Uterus (tissue), 4 donors: Measurements from ENCODE around the gene SEZ6. TPM values are rescaled to one million over a fixed set of nuclear protein-coding genes. Genes with fewer than 3 reads are reported as not detected.

Experiments used
- DNase-seq, 2 donors: peaks; one replicate each; pipeline ENCODE4 v3.0.0-alpha.2; 2019 to 2020
- H3K27ac ChIP-seq, 2 donors: fragments of 200-600 bp; sonication (generic); 1 replicate in 1 of 2; 2 replicates in 1 of 2; pipeline ENCODE4 v1.5.1; 2016 to 2018
- H3K27me3 ChIP-seq, 2 donors: fragments of 200-600 bp; sonication (generic); one replicate each; pipeline ENCODE4 v1.5.1; 2018 to 2019; ENCODE audit warnings: control low read depth in 1 of 2
- H3K36me3 ChIP-seq, 2 donors: fragments of 200-600 bp; sonication (generic); one replicate each; pipeline ENCODE4 v1.5.1; 2019; ENCODE audit warnings: control low read depth in 1 of 2
- H3K4me1 ChIP-seq, 2 donors: fragments of 200-600 bp; sonication (generic); one replicate each; pipeline ENCODE4 v1.5.1; 2018 to 2019; ENCODE audit warnings: control low read depth in 1 of 2
- H3K4me3 ChIP-seq, 2 donors: fragments of 200-600 bp; sonication (generic); 1 replicate in 1 of 2; 2 replicates in 1 of 2; pipeline ENCODE4 v1.5.1; 2018 to 2019; ENCODE audit warnings: mild to moderate bottlenecking in 1 of 2
- H3K9me3 ChIP-seq, 2 donors: fragments of 200-600 bp; sonication (generic); one replicate each; pipeline ENCODE4 v1.5.1; 2019; ENCODE audit warnings: control low read depth in 1 of 2
- POLR2A ChIP-seq, 2 donors: fragments of 450-650 bp; IDR thresholded peaks; one replicate each; pipeline ENCODE4 v1.6.1; 2016; ENCODE audit warnings: antibody characterized with exemption in 2 of 2, mild to moderate bottlenecking in 1 of 2, moderate library complexity in 1 of 2
- intact Hi-C: fragments of 100-400 bp; cut with DNase I; formaldehyde crosslinking; loops from one replicate; pipeline ENCODE4 v1.15.1; 2023; ENCODE audit warnings: low total_unique reads
- total RNA-seq, 4 donors: library from RNA; depleted of rRNA in 3 of 4; stranded (reverse); fragments of >200 nt in 3 of 4; gene quantifications; one replicate each; pipeline versions ENCODE4 v1.1.0 to v1.2.4, GENCODE V29; 2014 to 2023
- TF ChIP-seq, protein P1 (sequence below), 4 experiments: fragments of 200-600 bp in 2 of 4; fragments of 450-650 bp in 2 of 4; sonication (generic) in 2 of 4; IDR thresholded peaks; one replicate each; pipeline ENCODE4 v1.5.1; 2016 to 2019; ENCODE audit warnings: antibody characterized with exemption in 4 of 4, mild to moderate bottlenecking in 2 of 4, moderate library complexity in 1 of 4
- donor health status: DM: yes; HTN: yes; CAD: no.

SEZ6 gene
- total RNA-seq, 4 donors from 2014 or later = 0.07 TPM; not detected in 3

DNA sequence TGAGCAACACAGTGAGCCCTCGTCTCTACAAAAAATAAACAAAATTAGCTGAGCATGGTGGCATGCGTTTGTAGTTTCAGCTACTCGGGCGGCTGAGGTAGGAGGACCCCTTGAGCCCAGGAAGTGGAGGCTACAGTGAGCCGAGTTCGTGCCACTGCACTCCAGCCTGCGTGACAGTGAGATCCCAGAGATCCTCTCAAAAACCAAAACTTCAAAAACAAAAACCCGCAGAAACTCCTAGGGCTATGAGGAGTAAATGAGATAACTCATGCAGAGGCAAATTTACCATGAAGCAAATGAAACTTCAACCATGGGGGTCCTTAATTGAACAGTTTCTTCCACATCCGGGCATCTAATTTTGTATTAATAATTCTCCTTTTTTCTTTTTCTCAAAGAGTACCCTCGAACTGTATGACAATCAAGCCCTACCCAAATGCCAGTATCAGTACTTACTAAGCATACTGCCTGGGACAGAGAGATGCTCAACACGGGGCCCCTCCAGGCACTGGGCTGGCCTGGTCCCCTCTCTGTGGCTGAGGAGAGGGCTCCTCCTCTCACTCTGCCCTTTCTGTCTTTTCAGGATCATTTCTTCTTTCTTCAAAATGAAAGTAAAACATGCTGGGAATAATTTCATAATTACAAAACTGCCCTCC lies 36.3 kb upstream of the SEZ6 start:
- Histone ChIP-seq H3K4me1 (no peaks in the 10 kb centered on the region), H3K9me3 (no peaks in the 10 kb centered on the region), H3K27me3 (no peaks in the 10 kb centered on the region), H3K27ac (no peak overlapping the region), H3K4me3 (no peak overlapping the region), H3K36me3 (no peaks in the 10 kb centered on the region)
- TF ChIP-seq POLR2A (IDR thresholded peaks at IDR 0.05) = no peak
- TF ChIP-seq, protein P1, sequence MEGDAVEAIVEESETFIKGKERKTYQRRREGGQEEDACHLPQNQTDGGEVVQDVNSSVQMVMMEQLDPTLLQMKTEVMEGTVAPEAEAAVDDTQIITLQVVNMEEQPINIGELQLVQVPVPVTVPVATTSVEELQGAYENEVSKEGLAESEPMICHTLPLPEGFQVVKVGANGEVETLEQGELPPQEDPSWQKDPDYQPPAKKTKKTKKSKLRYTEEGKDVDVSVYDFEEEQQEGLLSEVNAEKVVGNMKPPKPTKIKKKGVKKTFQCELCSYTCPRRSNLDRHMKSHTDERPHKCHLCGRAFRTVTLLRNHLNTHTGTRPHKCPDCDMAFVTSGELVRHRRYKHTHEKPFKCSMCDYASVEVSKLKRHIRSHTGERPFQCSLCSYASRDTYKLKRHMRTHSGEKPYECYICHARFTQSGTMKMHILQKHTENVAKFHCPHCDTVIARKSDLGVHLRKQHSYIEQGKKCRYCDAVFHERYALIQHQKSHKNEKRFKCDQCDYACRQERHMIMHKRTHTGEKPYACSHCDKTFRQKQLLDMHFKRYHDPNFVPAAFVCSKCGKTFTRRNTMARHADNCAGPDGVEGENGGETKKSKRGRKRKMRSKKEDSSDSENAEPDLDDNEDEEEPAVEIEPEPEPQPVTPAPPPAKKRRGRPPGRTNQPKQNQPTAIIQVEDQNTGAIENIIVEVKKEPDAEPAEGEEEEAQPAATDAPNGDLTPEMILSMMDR (IDR thresholded peaks at IDR 0.05) = no peak
- no peak for DNase-seq
- intact Hi-C loops = no loop called here

DNA sequence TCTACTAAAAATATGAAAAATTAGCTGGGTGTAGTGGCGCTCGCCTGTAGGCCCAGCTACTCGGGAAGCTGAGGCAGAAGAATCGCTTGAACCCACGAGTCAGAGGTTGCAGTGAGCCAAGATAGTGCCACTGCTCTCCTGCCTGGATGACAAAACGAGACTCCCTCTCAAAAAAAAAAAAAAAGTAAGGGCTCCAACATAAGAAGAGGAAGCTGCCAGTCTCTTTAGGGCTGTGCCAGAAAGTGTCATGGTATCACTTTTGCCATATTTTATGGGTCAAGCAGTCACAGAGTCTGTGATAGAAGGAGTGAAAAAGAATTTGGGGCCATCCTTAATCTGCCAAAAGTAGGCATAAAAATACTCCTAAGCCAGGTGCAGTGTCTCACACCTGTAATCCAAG lies 35.7 kb upstream of the SEZ6 start:
- DNase-seq = no peak
- no peak for TF ChIP-seq POLR2A (IDR thresholded peaks at IDR 0.05)
- TF ChIP-seq, protein P1 (IDR thresholded peaks at IDR 0.05) = no peak
- Histone ChIP-seq H3K27ac (no peak overlapping the region), H3K4me1 (no peaks in the 10 kb centered on the region), H3K36me3 (no peaks in the 10 kb centered on the region), H3K9me3 (no peaks in the 10 kb centered on the region), H3K4me3 (no peak overlapping the region), H3K27me3 (no peaks in the 10 kb centered on the region)
- intact Hi-C loops = no loop called here

DNA sequence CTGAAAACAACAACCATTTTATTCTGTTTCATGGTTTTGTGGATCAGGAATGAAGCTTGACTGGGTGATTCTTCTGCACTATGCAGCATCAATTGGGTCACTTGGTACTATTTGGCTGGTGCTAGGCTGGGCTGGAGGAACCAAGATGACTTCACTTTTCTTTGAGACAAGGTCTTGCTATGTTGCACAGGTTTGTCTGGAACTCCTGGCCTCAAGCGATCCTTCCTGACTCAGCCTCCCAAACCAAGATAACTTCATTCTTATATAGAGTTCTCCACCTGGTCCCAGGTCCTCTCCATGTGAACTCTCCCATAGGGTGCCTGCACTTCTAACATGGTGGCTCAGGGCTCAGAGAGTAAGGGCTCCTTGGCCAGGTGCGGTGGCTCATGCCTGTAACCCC lies 35.3 kb upstream of the SEZ6 start:
- H3K4me3 ChIP-seq = no peak overlapping the region
- no peak for TF ChIP-seq POLR2A (IDR thresholded peaks at IDR 0.05)
- TF ChIP-seq, protein P1 (IDR thresholded peaks at IDR 0.05) = no peak
- H3K4me1 ChIP-seq = no peaks in the 10 kb centered on the region
- no peaks in the 10 kb centered on the region for H3K36me3 ChIP-seq
- H3K9me3 ChIP-seq = no peaks in the 10 kb centered on the region
- no peak for DNase-seq
- intact Hi-C loops = no loop called here
- H3K27me3 ChIP-seq = no peaks in the 10 kb centered on the region
- no peak overlapping the region for H3K27ac ChIP-seq

DNA sequence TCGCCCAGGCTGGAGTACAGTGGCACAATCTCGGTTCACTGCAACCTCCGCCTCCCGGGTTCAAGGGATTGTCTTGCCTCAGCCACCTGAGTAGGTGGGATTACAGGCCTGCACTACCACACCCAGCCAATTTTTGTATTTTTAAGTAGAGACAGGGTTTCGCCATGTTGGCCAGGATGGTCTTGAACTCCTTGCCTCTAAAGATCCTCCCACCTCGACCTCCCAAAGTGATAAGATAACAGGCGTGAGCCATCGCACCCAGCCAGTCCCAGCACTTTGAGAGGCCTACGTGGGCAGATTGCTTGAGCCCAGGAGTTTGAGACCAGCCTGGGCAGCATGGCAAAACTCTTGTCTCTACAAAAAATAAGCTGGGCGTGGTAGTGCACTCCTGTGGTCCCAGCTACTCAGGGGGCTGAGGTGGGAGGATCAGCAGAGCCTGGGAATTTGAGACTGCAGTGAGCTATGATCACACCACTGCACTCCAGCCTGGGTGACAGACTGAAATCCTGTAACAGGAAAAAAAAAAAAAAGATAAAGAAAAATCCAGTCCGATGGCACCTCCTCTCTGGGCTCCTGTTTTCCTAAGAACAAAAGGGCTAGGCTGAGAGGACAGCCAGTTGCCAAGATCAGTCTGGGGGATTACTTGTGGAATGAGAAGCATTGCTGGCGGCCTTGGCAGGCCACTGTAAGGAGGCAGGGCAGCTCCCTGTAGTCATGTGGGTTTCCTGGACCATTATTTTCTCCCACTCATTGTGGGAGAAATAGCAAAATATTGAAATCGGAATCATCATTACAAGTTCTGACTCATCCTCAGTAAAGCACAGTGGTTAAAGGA lies 34.1 kb upstream of the SEZ6 start:
- no peak for DNase-seq
- H3K4me3 ChIP-seq = no peak overlapping the region
- intact Hi-C loops = no loop called here

More for the DNA sequence above, 34.1 kb upstream of the SEZ6 start:
- H3K27ac ChIP-seq = no peak overlapping the region
- H3K9me3 ChIP-seq = no peaks in the 10 kb centered on the region
- TF ChIP-seq, protein P1 (IDR thresholded peaks at IDR 0.05) = no peak
- no peak for TF ChIP-seq POLR2A (IDR thresholded peaks at IDR 0.05)
- H3K36me3 ChIP-seq = no peaks in the 10 kb centered on the region
- no peaks in the 10 kb centered on the region for H3K4me1 ChIP-seq
- no peaks in the 10 kb centered on the region for H3K27me3 ChIP-seq
